HEK293 (cell line): ENCODE data around the gene ACOT7.
A peak's percentile ranks its signal among the peaks of the same experiment; 100 is the strongest.

Experiments used
- AEBP2 ChIP-seq: fragments of 450-650 bp; formaldehyde crosslinking; IDR thresholded peaks from 2 replicates; pipeline ENCODE4 v1.5.1; 2016; ENCODE audit warnings: missing biosample characterization, missing genetic modification characterization, borderline replicate concordance
- BCL6B ChIP-seq: fragments of 450-650 bp; formaldehyde crosslinking; IDR thresholded peaks from 2 replicates; pipeline ENCODE4 v1.5.1; 2017; ENCODE audit warnings: missing biosample characterization, missing genetic modification characterization
- GLIS2 ChIP-seq: fragments of 450-650 bp; formaldehyde crosslinking; IDR thresholded peaks from 2 replicates; pipeline ENCODE4 v1.5.1; 2016; ENCODE audit warnings: missing biosample characterization, missing genetic modification characterization
- KLF17 ChIP-seq: fragments of 450-650 bp; formaldehyde crosslinking; IDR thresholded peaks from 2 replicates; pipeline ENCODE4 v1.5.1; 2016; ENCODE audit warnings: missing biosample characterization, missing genetic modification characterization
- PRDM2 ChIP-seq: fragments of 450-650 bp; formaldehyde crosslinking; IDR thresholded peaks from 2 replicates; pipeline ENCODE4 v1.5.1; 2016; ENCODE audit warnings: missing biosample characterization, missing genetic modification characterization, borderline replicate concordance
- PRDM4 ChIP-seq: fragments of 450-650 bp; formaldehyde crosslinking; IDR thresholded peaks from 2 replicates; pipeline ENCODE4 v1.5.1; 2017; ENCODE audit warnings: missing biosample characterization, missing genetic modification characterization
- ZBTB26 ChIP-seq: fragments of 450-650 bp; formaldehyde crosslinking; optimal IDR thresholded peaks from 2 replicates; pipeline ENCODE3; 2016; ENCODE audit warnings: missing biosample characterization, mild to moderate bottlenecking, missing genetic modification characterization
- ZFP69B ChIP-seq: fragments of 450-650 bp; formaldehyde crosslinking; IDR thresholded peaks from 2 replicates; pipeline ENCODE4 v1.5.1; 2016; ENCODE audit warnings: missing biosample characterization, missing genetic modification characterization
- ZNF132 ChIP-seq: fragments of 450-650 bp; formaldehyde crosslinking; IDR thresholded peaks from 2 replicates; pipeline ENCODE4 v1.5.1; 2017; ENCODE audit warnings: missing biosample characterization, missing genetic modification characterization, borderline replicate concordance
- ZNF24 ChIP-seq: fragments of 450-650 bp; formaldehyde crosslinking; IDR thresholded peaks from 2 replicates; pipeline ENCODE4 v1.5.1; 2016; ENCODE audit warnings: missing biosample characterization, missing genetic modification characterization
- ZNF280D ChIP-seq: fragments of 450-650 bp; formaldehyde crosslinking; IDR thresholded peaks from 2 replicates; pipeline ENCODE4 v1.5.1; 2016; ENCODE audit warnings: missing biosample characterization, missing genetic modification characterization
- ZNF416 ChIP-seq: fragments of 450-650 bp; formaldehyde crosslinking; IDR thresholded peaks from 2 replicates; pipeline ENCODE4 v1.5.1; 2016; ENCODE audit warnings: missing biosample characterization, missing genetic modification characterization
- ZNF510 ChIP-seq: fragments of 450-650 bp; formaldehyde crosslinking; IDR thresholded peaks from 2 replicates; pipeline ENCODE4 v1.5.1; 2018; ENCODE audit warnings: mild to moderate bottlenecking, missing genetic modification characterization, missing biosample characterization; ENCODE audit not compliant: insufficient replicate concordance
- ZNF514 ChIP-seq: fragments of 450-650 bp; formaldehyde crosslinking; IDR thresholded peaks from 2 replicates; pipeline ENCODE4 v1.5.1; 2016; ENCODE audit warnings: missing biosample characterization, missing genetic modification characterization
- ZNF621 ChIP-seq: fragments of 450-650 bp; formaldehyde crosslinking; IDR thresholded peaks from 2 replicates; pipeline ENCODE4 v1.5.1; 2017; ENCODE audit warnings: missing biosample characterization, missing genetic modification characterization
- ZNF701 ChIP-seq: fragments of 450-650 bp; formaldehyde crosslinking; IDR thresholded peaks from 2 replicates; pipeline ENCODE4 v1.5.1; 2016; ENCODE audit warnings: missing biosample characterization, missing genetic modification characterization
- ZNF704 ChIP-seq: fragments of 450-650 bp; formaldehyde crosslinking; IDR thresholded peaks from 2 replicates; pipeline ENCODE4 v1.5.1; 2016; ENCODE audit warnings: missing biosample characterization, missing genetic modification characterization
- ZNF776 ChIP-seq: fragments of 450-650 bp; formaldehyde crosslinking; IDR thresholded peaks from 2 replicates; pipeline ENCODE4 v1.5.0; 2017; ENCODE audit warnings: missing biosample characterization, missing genetic modification characterization, borderline replicate concordance
- ZNF837 ChIP-seq: fragments of 450-650 bp; formaldehyde crosslinking; IDR thresholded peaks from 2 replicates; pipeline ENCODE4 v1.5.1; 2016; ENCODE audit warnings: missing biosample characterization, missing genetic modification characterization
- ZSCAN16 ChIP-seq: fragments of 450-650 bp; formaldehyde crosslinking; IDR thresholded peaks from 2 replicates; pipeline ENCODE4 v1.5.1; 2016; ENCODE audit warnings: missing biosample characterization, missing genetic modification characterization
- ZSCAN23 ChIP-seq: fragments of 450-650 bp; formaldehyde crosslinking; IDR thresholded peaks from 2 replicates; pipeline ENCODE4 v1.5.1; 2016; ENCODE audit warnings: missing biosample characterization, missing genetic modification characterization

ACOT7 gene

GRCh38 chr1:6260433-6260934 is 133.1 kb downstream of the ACOT7 start (continued):
- TF ChIP-seq ZFP69B (tag by site-specific recombination) (no peak), ZNF416 (no peak), ZNF514 (tag by site-specific recombination) (no peak), ZSCAN16 (tag by site-specific recombination) (no peak), ZNF837 (tag by site-specific recombination) (no peak), KLF17 (tag by site-specific recombination) (peak; percentile 57), ZBTB26 (peak; percentile 65), ZSCAN23 (tag by site-specific recombination) (no peak), BCL6B (tag by site-specific recombination) (no peak), AEBP2 (tag by site-specific recombination) (no peak), ZNF280D (tag by site-specific recombination) (no peak), PRDM4 (tag by site-specific recombination) (no peak), ZNF621 (tag by site-specific recombination) (no peak), PRDM2 (tag by site-specific recombination) (no peak), ZNF701 (tag by site-specific recombination) (no peak), ZNF776 (tag by site-specific recombination) (no peak), ZNF704 (no peak), ZNF24 (tag by site-specific recombination) (no peak), ZNF132 (no peak), ZNF510 (tag by site-specific recombination) (no peak), GLIS2 (peak; percentile 81)
